COLO829 (cell line): Measurements from ENCODE around the gene RBM26.
"Not testable (repeated sequence)": the region's sequence is repeated elsewhere in the genome, so short reads cannot be mapped to it uniquely, and the experiment has no call there.

Source experiments
- DNase-seq: peaks from one replicate; pipeline ENCODE4 v3.0.0; 2012; ENCODE audit warnings: low spot score

RBM26 gene

DNA sequence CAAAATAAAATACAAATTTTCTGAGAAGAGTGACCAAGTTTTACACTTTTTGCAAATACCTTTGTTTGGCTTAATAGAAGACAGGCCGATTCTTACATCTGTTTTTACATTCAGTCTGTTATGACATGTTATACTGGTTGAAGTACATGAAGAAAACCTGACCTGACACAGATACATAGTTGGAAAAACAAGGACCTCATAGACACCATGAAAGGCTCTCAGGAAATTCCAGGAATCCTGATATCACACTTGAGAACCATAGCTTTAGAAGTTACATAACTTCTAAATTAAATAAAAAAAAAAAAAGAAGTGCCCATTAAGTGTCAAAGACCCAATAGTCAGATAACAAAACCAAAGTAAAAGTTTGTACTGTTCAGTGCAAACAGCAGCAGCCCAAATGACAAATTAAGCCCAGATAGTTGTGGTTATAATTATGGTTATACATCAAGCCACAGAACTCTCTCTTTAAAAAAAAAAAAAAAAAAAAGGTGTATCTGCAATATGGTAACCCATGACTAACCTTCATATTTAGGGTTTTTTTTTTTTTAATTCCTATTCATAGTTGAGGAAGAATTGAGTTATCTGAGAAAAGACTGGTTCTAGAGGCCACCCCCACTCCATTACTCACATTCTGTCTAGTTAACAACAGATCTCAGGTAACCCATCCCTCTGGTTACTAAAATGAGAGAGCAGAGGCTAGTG lies 19.8 kb downstream of the RBM26 start:
- no peak for DNase-seq

DNA sequence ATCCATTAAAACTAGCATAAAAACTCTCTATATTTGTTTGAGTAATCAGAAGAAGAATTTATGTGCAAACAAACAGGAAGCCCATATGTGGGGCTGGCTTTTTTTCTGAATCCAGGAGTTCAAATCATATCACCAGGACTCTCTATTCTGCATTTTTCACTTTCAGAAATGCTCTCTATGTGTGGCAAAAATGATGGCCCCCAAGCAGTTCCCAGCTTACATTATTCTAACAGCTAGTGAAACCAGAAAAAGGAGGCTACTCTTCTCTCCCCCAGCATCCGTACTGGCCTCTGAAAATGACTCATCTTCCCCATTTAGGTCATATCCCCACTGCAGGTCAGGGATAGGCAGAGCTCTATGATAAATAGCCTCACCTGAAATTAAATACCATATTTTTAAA lies 20.4 kb downstream of the RBM26 start:
- no peak for DNase-seq

DNA sequence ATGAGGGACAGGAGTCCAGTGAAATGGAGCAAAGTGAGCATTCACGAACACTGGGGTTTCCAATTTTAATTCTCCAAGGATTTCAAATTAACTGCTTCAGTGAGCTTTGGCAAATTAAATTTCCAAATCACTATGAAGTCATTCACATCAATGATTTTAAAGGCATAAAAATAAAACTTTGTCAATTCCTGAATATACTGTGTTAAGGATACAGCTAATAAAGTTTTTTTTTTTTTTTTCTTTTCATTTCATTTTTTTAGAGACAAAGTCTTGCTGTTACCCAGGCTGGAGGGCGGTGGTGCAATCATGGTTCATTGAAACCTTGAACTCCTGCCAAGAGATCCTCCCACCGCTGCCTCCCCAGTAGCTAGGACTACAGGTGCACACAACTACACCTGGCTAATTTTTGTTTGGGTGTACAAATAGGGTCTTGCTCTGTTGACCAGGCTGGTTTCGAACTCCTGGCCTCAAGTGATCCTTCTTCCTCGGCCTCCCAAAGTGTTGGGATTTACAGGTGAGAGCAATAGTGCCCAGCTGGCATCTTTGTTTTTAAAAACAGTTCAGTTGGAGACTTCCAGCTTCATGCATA lies 21.9 kb downstream of the RBM26 start:
- no peak for DNase-seq

DNA sequence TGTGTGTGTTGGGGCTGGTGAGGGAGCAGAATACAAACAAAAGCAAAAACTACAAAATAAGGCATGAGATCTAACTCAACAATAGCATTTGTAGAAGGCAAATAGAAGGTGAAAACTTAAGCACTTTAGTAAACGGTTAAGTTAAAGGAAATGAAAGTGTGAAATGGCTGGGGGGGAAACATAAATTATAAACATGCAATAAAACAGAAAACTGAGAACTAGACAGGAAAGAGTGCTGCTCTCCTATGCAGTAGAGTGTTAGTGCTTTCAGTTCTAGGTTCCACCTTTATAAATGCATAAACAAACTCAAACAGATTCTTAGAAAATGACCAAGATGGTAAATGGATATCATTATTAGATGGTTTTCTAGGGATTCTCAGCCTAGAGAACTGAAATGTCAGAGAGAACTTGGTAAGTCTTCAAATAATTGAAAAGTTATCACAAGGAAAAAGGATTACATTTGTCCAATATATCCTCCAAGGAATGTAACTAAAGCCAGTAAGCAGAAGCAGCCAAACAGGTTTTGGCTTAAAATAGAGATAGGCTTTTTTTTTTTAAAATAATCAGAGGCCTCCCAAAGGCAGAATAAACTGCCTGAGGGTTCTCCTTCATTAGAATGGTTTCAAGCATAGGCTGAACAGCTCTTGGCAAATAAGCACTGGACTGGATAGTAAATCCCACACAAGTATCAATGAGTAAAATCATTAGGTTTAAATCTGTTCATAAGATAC lies 23.3 kb downstream of the RBM26 start:
- DNase-seq: no peak

DNA sequence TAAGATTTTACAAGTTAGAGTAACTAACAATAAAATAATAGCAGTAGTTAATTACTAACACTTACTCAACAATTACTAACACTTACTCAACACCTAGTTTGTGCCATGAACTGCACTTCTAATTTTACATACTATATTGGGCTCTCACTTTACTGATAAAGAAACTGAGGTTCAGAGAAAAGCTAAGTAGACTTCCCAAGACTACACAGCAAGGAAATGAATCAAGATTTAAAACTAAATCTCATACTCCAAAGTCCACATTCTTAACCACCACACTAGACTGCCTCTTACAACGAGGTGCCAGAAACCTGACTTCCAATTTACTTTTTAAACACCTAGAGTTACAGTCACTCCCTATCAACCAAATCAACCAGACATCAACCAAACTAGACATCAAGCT lies 25.1 kb downstream of the RBM26 start:
- DNase-seq: no peak

DNA sequence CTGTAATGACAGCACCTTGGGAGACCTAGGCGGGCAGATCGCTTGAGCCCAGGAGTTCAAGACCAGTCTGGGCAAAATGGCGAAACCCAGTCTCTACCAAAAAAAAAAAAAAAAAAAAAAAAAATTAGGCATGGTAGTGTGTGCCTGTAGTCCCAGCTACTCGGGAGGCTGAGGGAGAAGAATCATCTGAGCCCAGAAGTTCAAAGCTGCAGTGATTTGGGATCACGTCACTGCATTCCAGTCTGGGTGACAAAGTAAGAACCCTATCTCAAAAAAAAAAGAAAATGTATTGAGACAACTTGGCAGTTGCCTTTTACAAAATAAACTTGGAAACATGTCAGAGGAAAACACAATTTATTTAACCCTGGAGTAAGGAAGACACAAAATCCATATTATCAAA lies 26.8 kb downstream of the RBM26 start:
- no peak for DNase-seq

DNA sequence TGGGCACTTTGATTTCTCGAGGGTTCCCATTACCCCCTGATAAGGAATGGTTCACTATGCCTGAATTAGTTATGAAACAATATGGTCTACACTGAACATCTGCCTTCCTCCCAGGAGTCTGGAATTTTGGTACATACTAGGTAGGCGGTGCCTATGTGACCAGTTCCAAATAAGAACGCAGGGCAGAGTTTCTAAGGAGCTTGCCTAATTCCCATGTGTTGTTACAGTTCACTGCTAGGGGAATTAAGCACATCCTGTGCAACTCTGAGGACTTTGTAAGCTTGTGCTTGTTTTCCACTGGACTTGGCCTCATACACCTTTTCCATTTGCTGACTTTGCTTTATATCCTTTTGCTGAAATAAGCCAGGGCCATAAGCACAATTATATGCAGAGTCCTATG lies 29.2 kb downstream of the RBM26 start:
- no peak for DNase-seq

DNA sequence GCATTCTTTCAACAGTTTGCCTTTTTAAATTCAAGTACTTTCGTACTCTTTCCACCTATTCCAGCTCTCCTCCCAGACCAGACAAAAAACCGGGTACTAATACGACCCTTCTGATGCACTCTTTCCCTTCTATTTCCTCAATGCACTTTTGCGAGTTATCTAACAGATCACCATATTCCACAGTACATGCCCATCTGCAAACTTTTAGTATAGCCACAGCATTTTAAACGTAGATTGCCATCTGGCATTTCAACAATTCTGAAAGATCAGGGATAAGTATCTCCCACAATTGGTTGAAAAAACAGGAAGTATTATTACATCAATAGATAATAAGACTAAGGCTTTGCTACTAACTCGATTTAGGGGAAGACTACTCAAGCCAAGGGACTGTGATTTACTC lies 31.5 kb downstream of the RBM26 start:
- DNase-seq: no peak

DNA sequence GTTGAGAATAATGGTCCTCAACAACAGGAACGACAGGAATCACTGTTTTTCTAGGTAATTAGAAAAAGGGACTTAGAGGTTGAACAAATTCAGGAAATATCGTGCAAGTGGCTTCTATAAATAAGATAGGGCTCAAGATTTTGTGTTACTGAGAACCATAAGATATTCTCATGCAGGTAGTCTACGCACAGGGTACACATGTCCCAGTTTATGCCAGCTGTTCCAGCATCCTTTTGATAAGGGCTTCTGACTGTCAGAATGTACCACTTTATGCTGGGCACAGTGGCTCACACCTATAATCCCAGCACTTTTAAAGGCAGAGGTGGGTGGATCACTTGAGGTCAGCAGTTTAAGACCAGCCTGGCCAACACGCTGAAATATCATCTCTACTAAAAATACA lies 32.1 kb downstream of the RBM26 start:
- no peak for DNase-seq

DNA sequence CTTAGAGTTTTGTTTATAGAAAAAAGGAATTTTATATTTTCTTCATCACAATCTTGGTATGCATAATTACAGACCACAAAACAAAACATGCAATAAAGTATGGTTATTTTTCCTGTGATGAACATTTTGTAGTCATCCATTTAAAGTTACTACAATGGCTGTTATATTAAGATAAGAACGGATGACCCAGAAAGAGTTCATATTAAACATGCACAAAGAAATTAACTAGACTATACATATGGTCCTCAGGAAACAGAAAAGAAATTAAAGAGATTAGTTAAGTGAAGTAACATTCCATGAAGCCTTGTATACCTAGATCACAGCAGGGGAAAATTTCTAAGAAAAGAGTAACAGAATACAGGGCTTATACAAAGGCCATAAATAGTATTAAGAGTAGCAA lies 36.8 kb downstream of the RBM26 start:
- no peak for DNase-seq

DNA sequence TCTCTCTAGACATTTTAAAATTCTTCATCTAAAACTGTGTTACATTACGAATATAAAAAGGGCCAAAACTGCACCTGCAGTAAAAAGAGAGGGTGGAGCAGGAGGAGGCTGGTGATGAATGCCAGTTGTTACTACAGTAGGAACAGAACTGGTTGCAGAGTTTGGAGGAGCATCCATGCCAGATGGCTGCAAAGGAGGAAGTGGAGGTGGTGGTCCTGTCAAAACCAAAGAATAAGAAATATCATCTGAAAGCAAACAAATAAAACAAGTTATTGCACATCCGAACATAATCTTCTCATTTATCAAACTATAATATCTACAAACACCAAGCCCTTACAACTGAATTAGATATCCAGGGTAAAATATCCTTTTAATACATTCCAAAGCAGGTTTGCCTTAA lies 40.1 kb downstream of the RBM26 start:
- no peak for DNase-seq

DNA sequence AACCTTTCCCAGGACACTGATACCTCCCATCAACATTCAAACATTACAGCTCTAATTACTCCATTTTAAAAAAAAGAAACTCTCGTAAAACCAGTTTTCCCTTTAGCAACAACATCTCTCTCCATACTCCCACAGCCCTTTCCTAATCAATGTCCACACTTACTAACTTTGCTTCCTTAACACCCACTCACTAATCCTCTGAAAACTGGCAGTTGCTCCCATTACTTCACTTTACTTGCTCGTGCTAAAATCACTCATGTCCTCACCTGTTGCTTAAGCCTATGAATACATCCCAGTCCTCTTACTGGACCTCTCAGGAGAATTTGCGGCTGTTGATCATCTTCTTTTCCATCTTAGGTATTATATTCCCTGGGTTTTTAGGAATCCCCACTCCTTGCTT lies 44.8 kb downstream of the RBM26 start:
- DNase-seq: no peak

DNA sequence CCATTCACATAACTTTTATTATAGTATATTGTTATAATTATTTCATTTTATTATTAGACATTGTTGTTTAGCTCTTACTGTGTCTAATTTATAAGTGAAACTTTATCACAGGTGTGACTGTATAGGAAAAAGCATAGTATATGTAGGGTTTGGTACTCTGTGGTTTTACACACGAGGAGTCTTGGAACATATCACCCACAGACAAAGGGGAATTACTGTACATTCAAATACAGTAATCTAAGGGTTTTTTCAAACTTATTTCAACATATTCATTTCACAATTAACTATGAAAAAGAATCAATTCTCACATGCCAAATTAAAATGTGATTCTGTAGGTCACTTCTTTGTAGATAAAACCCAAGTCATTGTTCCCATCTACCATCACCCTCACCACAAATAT lies 46.0 kb downstream of the RBM26 start:
- DNase-seq: no peak

DNA sequence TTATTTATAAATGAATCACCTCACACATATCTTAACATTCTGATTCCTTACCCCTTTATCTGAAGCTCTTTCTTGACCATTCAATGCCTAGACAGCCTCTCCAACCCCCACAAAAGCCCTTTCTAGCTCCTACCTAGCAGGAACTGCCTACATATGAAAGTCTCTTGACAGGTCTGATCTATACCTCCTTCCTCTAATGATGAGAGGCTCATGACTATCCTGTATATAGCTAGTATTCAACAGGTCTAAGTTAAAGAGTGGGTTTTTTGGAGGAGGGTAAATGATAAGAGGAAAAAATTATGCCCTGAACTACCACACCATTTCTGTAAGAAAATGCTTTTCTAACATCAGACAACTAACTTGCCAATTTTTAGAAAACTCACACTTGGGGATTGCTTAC lies 47.0 kb downstream of the RBM26 start:
- DNase-seq: no peak

DNA sequence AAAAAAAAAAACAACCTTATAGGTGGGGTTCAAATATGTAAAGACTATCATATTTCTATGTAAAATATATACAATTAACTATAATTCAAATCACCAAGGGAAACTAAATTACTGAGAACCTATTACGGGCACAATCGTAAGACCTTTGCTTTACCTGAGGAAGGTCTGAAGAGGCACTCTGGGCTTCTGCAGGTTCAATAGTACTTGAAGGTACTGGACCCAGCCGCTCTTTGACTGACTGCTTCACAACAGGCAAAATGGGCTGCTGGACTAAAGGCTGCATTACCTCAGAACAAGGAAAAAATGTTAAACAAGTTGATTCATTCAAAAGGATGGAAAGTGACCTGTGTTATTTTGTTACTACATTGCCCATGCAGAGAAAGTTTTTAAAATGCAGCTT lies 51.8 kb downstream of the RBM26 start:
- no peak for DNase-seq

DNA sequence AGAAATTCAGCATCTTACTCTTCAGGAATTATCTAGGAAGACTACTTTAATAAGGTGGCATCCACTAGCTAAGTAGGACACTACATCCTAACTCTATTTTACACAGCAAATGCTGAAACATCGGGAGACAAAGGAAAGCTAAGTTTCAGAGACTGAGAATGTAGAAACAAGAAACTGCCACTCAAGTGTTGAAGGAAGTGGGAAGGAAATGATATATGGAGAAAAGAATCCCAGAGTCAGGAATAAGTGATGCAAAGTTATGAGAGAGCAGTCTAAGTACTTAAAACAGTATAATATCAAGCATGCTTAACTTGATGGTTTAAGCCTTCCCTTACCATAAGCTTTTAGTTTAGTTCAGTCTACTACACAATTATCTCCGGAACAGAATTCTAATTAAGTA lies 52.4 kb downstream of the RBM26 start:
- DNase-seq: no peak

DNA sequence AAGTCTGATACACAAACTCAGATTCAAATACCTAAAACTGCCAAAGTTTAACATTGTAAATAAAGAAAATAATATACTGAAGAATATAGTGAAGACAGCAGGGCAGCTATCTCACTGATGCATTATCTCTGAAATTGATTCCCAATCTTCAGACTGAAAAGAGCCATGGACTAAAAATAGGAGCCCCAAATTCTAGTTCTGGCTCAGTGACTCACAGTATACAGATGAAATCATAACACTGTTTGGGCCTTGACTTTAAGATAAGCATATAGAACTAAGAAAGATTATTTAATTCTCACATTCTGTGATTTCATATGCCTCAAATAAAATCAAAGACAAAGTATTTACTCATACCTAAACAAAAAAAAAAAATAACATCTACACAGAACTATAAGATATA lies 53.9 kb downstream of the RBM26 start:
- no peak for DNase-seq

DNA sequence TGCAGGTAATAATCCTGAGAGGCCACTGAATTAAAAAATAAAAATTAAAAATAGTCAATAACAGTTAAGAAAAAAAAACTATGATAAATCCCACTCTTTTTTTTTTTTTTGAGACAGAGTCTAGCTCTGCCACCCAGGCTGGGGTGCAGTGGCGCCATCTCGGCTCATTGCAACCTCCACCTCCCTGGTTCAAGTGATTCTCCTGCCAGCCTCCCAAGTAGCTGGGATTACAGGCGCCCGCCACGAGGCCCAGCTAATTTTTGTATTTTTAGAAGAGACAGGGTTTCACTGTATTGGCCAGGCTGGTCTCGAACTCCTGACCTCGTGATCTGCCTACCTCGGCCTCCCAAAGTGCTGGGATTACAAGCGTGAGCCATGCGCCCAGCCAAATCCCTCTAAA lies 56.4 kb downstream of the RBM26 start:
- DNase-seq: not testable (repeated sequence)

DNA sequence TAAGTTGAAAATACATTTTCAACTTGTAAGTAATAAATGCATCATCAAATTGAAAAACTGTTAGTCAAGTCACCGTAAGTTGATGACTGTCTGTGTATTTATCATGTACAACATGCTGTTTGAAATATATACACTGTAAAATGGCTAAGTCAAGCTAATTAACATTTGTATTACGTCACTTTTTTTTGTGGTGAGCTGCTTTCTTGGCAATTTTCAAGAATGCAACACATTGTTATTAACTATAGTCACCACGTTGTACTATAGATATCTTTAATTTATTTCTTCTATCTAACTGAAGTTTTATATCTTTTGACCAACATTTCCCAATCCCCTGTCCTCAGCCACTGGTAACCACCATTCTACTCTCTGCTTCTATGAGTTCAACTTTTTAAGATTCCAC lies 57.0 kb downstream of the RBM26 start:
- DNase-seq: no peak

DNA sequence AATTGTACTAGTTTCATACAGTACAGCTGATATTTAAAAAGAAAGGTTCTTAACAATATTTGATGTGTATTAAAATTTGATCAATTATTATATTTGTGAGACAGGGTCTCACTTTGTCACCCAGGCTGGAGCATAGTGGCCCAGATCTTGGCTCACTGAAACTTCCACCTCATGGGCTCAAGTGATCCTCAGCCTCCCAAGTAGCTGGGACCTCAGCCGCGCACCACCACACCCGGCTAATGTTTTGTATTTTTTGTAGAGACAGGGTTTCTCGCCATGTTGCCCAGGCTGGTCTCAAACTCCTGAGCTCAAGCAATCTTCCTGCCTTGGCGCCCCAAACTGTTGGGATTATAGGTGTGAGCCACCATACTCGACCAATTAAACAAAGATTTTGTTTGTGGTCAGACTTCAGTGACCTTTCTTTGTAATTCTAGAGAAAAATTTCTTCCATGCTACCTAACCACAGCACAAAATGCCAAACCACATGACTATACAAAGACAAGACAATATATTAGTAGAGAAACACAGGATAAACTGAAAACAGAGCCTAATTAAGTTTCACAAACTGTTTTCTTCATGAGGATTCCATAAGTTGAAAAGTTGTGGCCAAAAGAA lies 59.6 kb downstream of the RBM26 start:
- DNase-seq: no peak

DNA sequence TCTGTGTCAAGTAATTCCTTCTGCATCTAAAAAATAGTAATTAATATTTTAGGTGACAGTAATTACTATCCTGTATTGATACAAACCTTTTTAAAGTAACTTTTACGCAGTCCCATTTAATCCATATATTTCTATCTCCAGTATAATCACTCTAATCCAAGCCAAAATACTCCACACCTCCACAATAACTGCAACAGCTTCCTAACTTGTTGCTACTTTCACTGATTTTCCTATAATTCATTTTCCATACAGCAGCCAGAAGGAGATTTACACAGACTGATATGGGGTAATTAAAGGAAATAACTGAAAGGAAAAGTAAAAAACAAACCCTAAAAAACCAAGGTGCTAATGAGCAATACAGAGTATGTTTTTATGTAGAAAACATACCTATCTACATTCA lies 64.9 kb downstream of the RBM26 start:
- no peak for DNase-seq

DNA sequence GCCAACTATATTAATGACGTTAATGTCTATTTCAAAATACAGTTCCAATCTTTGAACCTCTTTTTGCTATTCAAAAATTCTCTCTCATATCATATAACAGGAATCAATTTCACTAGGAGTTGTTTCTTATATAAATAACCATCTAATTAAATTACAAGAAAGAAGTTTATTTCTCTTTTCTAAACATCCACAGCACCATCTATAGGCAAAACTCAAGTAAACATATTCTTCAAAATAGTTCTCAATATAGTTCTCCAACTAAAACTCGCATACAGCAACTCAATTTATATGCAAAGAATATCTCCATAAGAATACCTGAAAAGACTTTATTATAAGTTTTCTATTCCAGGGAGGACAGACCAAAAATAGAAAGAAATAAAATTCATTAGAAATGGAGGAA lies 65.6 kb downstream of the RBM26 start:
- DNase-seq: no peak

DNA sequence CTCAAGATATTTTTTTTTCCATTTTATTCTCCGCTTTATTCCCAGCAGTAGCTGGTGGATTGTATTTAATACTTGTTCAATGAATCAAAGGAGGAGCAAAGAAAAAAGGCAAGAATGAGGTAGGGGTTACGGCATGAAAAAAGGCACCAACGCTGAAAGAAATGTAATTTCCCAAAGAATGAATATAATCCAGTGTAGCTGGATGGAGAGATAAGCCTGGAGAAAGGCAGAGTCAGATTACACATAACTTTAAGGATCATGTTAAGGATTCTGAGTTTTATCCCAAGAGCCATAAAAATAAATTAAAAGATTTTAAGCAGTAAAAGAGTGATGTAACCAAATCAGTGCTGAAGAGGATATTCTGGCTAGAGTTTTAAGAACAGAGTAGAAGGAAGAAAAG lies 67.7 kb downstream of the RBM26 start:
- DNase-seq: no peak
